NCI-H2227 (cell line): ENCODE data around the gene TPPP.
"Not testable (repeated sequence)": the region's sequence is repeated elsewhere in the genome, so short reads cannot be mapped to it uniquely, and the experiment has no call there.

Experiments
- DNase-seq: peaks from one replicate; lab custom pipeline; 2025; ENCODE audit not compliant: unreplicated experiment; lab: John Stamatoyannopoulos, UW

Gene TPPP

GRCh38 chr5:678521-678920, 14.6 kb downstream of the TPPP start:
- not testable (repeated sequence) for DNase-seq

- no peak for DNase-seq
Observed at GRCh38 chr5:677131-678101, 15.7 kb downstream of the TPPP start.

- no peak for DNase-seq
Observed at GRCh38 chr5:676699-677076, 16.5 kb downstream of the TPPP start.

- no peak for DNase-seq
Observed at GRCh38 chr5:675871-676698, 17.1 kb downstream of the TPPP start.

- no peak for DNase-seq
Observed at GRCh38 chr5:675111-675870, 17.9 kb downstream of the TPPP start.

GRCh38 chr5:674630-675011, 18.5 kb downstream of the TPPP start:
- DNase-seq: peak; percentile 46

- no peak for DNase-seq
Observed at GRCh38 chr5:673831-674629, 19.1 kb downstream of the TPPP start.

GRCh38 chr5:673161-673830, 19.9 kb downstream of the TPPP start:
- DNase-seq: no peak

GRCh38 chr5:672329-673160, 20.6 kb downstream of the TPPP start:
- peak; percentile 99 for DNase-seq

- DNase-seq: peak; percentile 90
Observed at GRCh38 chr5:671459-672328, 21.5 kb downstream of the TPPP start.

GRCh38 chr5:670396-671270, 22.5 kb downstream of the TPPP start:
- DNase-seq: no peak

GRCh38 chr5:669842-670395, 23.2 kb downstream of the TPPP start:
- DNase-seq: no peak

- DNase-seq: no peak
Observed at GRCh38 chr5:669111-669841, 23.9 kb downstream of the TPPP start.

- no peak for DNase-seq
Observed at GRCh38 chr5:668283-668995, 24.7 kb downstream of the TPPP start.

- DNase-seq: no peak
Observed at GRCh38 chr5:666816-667498, 26.2 kb downstream of the TPPP start.
